HUDEP-2 (cell line): ENCODE measurements around the gene SPO11.

ENCODE experiments used
- DNase-seq, 76 experiments: peaks; one replicate each; lab custom pipeline; 2025; ENCODE audit not compliant: unreplicated experiment in 76 of 76; lab: John Stamatoyannopoulos, UW

Gene SPO11

GRCh38 chr20:57372581-57373350 is 43.2 kb downstream of the SPO11 start:
- DNase-seq = no peak

GRCh38 chr20:57374343-57374930 is 44.8 kb downstream of the SPO11 start:
- DNase-seq = no peak

- DNase-seq = no peak
Observed at GRCh38 chr20:57374931-57375651, 45.5 kb downstream of the SPO11 start.

DNA sequence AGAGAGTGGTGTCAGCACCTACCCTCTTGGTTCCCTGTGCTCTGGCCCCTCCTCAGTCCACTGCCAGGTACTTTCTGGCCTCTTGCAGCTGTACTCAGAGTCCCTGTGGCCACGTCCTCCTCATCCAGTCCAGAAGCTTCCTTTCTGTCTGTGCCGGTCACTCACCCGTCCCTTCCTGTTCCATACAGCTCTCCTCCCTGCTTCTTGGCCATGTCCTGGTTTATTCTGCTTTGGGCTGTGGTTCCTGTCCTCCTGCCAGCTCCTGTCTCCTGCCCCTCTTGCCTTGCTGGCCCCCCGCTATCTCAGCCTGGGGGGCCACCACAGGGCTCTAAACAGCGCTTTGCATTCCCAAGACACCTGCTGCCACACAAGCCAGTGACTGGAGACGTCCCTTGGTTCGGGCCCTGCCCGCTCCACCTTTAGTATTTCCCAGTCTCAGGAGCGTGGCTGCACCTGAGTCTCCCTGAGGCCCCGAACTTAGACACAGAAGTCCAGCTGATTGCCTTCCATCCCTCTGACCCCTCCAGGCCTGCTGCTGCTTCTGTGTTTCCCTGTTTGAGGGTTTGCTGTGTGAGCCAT is 46.1 kb downstream of the SPO11 start:
- no peak for DNase-seq

DNA sequence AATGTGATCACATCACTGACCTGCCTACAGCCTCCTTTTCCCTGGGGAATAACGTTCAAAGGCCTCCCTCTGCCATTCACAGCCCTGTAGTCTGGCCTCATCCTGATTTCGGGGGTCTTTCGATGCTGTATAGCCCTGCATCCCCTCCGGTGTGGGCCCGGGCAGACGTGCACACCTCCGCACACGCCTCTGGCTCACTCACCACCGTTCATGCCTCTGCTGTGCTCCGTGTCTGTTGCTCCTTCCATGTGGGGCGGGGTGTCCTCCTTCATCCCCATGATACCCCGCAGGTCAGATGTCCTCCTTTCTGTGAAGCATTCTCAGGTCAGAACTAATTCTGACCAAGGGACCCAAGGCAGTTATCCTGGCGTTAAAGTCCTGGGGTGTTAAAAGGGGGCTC is 47.7 kb downstream of the SPO11 start:
- no peak for DNase-seq

GRCh38 chr20:57378107-57378506 is 48.5 kb downstream of the SPO11 start:
- no peak for DNase-seq

DNA sequence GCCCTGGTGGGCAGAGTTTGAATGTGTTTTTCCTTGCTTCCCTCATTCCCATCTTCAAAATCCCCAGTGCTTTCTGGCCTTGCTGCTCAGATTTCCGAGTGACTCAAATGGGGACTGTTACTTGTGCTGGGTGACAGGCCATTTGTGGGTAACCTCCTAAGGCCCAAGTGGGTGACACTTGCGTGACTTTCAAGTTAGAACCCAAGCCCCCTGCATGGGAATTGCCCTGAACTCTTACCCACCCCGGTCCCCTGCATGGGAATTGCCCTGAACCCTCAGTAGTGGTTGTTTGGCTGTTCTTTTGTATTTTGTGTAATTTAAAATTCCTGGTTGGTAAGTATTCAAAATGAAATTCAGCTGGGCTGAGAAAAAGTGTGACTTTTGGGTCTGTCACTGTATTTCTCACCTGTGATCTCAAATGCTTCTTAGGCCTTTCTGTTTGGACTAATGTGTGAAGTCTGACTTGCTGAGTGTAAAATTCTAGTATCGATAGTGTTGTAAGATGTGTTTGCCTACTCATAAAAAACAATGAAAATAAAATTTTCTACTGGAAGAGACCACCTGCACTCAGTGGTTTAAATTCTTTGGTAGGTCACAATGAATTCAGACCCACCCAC is 49.2 kb downstream of the SPO11 start:
- DNase-seq = no peak

- peak in 11 of 76 experiments; percentile 1 to 37 (median 13) for DNase-seq
Observed at GRCh38 chr20:57379263-57379647, 49.7 kb downstream of the SPO11 start.

- DNase-seq = no peak
Observed at GRCh38 chr20:57380081-57380750, 50.6 kb downstream of the SPO11 start.

- DNase-seq = peak in 70 of 76 experiments; percentile 11 to 85 (median 66)
Observed at GRCh38 chr20:57381596-57382503, 52.2 kb downstream of the SPO11 start.

DNA sequence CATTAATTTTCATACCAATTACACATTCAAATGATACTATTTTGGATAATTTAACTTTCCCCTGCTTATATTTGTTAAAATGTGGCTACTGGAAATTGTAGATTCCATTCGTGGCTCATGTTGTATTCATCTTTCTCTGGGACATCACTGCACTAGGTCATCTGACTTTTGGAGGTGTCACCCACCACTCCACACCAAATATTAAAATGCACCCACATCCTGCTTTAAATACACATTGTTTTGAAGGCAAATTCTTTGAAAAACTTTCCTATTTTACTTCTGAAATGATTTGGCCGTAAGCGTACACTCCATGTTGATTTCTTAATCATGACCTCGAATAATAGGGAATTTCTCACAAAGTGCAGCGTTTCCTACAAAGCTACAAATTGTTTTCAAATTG is 52.9 kb downstream of the SPO11 start:
- no peak for DNase-seq

DNA sequence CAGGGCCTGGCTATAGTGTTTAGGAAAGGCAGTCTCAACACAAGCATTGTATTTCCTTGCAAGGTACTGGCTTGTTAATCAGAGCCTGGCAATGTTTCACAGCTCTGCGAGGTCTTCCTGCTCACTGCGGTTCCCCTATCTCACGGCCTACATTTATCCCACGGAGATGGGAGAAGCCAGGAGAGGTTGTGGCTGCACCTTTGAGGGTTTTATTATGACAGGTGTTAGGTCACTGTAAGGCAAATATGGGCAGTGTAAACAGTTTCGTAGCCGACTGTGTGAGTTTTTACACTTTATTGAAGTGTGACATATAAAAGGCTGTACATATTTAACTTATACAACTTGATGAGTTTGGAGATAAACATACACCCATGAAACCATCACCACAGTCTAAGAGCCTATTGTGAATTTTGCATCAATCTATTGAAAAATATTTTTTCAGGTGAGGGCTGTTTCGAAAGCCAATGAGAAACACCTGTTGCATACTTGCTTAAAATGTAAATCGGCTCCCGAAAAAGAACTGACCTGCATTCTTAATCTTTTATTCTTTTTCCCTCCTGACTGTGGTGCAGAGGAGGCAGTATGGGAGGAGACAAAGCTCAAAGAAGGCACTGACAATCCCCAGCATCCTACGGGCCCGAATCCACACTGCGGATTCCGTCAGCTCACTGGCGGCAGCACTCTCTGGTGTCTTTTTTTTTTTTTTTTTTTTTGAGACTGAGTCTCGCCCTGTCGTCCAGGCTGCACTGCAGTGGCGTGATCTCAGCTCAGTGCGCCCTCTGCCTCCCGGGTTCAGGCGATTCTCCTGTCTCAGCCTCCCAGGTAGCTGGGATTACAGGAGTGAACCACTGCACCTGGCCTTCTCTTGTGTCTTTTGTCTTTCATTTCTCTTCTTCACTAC is 54.1 kb downstream of the SPO11 start:
- DNase-seq = no peak

DNA sequence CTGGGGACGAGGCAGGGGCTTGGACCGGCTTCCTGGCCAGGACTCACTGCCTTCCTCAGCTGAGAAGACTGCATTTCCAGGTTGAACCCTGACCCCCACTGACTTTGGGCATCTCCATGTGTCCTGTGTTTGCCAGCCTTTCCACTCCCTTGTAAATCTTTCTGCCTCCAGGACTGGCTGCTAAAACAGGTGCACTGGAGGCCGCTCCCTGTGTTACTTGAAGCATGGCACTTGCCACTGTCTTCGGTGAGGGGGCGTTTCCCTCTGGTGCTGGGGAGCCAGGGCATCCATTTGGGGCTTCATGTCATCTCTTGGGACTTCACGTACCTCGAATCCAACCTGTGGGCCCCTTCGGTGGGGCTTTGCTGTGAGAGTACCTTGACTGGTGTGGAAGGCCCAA is 54.9 kb downstream of the SPO11 start:
- no peak for DNase-seq

GRCh38 chr20:57384953-57385761 is 55.6 kb downstream of the SPO11 start:
- DNase-seq = no peak

DNA sequence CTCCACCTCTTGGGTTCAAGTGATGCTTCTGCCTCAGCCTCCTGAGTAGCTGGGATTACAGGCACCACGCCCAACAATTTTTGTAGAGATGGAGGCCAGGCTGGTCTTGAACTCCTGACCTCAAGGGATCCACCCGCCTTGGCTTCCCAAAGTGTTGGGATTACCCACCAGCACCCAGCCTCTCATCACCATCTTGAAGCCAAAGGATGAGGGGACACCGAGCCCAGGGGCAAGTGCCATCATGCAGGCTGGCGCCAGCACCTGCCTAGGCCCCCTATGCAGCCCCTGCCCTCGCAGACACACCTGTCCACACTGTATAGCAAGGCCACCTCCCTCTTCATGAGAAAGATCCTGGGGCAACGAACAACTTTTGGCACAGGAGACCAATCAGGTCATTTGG is 56.3 kb downstream of the SPO11 start:
- DNase-seq = no peak

GRCh38 chr20:57386762-57387161 is 57.2 kb downstream of the SPO11 start:
- DNase-seq = no peak

- DNase-seq = no peak
Observed at GRCh38 chr20:57387463-57387862, 57.9 kb downstream of the SPO11 start.

GRCh38 chr20:57387945-57388371 is 58.4 kb downstream of the SPO11 start:
- no peak for DNase-seq
